GM21381 (cell line): Measurements from ENCODE around the gene GPX4.
A peak's percentile ranks its signal among the peaks of the same experiment; 100 is the strongest.
"Not testable (repeated sequence)": the region's sequence is repeated elsewhere in the genome, so short reads cannot be mapped to it uniquely, and the experiment has no call there.

Experiments used
- ATAC-seq: cut with Tn5 transposase; IDR thresholded peaks from one replicate; pipeline ENCODE4 v1.9.1; 2021; ENCODE audit warnings: mild to moderate bottlenecking, moderate library complexity; ENCODE audit not compliant: unreplicated experiment

The GPX4 gene

GRCh38 chr19:1129084-1129483, 25.3 kb downstream of the GPX4 start:
- ATAC-seq, result not testable (repeated sequence)

GRCh38 chr19:1129535-1129934, 25.7 kb downstream of the GPX4 start:
- no peak for ATAC-seq

DNA sequence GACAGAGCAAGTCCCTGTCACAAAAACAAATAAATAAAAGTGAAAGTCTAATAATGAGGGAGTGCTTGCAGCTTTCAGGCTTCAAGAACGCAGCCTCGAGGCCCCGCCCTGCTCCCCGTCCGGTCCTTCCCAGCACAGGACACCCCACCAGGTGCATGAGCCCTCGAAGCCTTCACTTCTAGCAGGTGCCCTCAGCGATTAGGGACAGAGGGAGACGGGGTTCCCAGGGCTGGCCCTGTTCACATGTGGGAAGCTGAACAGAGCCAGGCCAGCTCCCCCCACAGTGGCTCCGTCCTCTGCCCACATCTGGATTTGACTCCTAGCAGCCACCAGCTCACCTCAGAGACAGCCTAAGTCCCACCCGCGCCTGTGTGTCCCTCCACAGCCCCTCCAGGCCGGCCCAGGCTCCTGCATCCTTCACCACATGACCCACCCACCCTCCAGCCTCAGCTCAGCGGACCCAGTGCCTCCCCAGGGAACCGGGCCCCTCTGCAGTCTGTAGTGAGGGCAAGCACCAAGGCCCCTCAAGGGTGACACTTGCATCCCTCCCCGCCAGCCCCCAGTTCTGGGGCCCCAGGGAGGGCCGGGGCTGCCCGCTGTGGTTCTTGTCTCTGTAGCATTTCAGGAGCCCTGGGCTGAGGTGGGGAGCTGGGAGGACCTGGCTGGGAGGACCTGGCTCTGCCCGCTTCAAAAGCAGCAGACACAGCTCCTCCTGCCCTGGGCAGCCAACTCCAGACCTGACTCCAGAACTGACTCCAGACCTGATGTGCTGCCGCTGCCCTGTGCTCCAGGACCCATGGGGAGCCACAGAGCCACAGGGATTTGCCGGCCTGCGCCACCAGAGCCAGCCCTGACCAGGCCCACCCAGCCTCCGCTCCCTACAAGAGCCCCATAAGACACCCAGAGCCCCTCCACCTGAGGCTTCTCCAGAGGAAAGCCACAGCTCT, 27.2 kb downstream of the GPX4 start:
- ATAC-seq, result no peak

DNA sequence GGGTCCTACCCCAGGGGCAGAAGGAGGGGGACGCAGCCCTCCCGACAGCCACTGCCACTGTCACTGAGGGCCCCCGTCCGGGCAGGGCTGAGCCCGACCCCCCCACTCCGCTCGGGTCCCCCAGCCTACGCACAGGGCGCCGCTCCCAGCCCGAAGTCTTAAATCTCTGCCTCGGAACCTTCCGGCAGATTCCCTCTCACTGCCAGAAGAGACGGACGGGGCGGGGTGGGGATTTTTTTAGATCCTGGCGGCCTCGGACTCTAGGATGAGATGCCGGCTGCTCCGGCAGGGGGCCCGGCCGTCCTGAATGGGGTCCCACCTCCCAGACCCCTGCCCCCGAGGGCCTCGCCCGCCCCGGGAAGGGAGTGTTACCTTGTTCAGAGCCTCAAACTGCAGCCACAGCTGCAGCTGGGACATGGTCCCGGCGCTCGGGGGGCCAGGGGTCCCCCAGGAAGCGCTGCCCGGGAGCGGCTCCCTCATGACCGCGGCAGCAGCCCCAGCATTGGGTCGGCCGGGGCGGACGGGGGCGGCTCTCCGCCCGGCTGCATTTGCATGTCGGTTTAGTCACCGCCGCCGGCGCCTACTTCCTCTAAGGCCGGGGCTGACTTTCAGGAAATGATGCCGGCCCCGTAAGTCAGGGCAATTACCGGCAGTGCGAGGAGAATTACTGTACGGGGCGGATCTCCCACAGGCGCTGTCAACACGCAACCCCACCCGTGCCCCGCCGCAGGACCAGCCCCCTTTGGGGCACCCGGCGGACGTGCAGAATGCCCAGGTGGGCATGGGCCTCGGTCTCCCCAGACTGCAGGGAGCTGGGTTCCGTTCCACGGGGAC, 28.1 kb downstream of the GPX4 start:
- ATAC-seq, result peak; percentile 40

DNA sequence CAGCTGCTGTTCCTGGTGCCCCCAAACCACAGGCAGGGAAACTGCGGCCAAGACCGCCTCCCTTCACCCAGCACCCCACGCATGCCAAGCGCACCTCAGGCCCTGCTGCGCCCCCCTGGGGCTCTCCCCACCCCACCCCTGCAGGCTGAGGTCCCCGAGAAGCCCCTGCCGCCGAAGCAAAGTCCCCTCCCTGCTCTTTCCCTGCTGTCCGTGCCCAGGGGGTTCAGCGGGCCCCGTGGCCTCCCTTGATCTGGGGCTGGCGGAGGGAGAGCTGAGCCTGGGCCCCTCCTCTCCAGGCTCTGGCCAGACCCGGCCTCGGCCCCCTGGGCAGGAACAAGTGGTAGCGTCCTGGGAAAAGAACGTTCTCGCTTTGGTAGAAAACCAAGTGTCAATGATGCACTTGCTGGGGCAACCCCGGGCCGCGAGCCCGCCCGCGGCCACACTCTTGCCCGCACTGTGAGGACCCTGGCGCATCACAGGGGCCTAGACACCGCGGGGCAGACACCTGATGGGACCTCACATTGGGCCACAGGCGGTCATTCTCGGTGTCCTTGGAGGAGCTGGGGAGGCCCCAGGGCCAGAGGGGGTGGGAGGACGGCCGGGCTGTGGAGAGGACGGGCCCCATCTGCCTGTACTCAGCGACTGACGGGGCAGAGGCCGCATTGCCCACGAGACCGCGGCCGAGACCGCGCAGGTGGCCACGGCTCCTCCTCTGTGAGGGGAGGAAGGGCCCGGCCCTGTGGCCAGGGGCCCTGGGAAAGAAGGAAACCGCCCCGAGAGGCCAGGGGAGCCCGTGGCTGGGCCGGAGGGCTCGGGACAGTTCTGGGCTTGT, 29.0 kb downstream of the GPX4 start:
- ATAC-seq, result no peak

DNA sequence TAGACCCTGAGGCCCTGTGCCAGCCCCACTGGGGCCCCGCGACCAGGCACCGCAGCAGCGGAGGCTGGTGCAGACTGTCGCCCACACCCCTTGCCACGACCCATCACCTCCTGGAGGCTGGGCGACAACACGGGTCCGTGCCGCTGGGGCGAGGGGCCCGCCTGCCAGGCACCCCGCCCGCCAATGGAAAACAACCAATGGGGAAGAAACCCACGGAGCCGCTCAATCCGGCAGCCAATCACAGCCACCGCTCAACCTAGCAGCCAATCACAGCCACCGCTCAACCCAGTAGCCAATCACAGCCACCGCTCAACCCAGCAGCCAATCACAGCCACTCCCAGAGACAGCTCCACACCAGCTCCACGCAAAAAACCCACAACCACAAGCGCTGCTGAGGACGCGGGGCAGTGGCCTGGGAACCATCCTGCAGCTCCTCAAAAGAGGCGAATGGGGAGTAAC, 29.7 kb downstream of the GPX4 start:
- ATAC-seq, result peak; percentile 34

GRCh38 chr19:1134431-1134830, 30.6 kb downstream of the GPX4 start:
- no peak for ATAC-seq

DNA sequence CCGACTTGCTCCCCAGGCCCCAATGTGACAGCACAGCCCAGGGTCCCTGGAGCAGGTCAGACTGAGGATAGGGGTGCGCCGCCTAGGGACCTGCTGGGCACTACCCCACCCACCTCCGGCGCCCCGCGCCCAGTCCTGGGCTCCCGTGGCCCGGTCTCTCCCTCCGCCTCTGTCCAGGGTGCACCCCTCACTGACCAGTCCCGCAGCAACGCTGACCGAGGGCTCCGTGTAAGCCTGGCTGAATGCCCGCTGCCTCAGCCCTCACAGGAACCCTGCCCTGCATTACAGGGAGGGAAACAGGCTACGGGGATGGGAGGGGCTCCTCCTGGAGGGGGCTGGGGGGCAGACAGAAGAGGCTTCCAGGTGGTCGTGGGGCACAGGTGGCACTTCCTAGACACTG, 31.7 kb downstream of the GPX4 start:
- no peak for ATAC-seq

DNA sequence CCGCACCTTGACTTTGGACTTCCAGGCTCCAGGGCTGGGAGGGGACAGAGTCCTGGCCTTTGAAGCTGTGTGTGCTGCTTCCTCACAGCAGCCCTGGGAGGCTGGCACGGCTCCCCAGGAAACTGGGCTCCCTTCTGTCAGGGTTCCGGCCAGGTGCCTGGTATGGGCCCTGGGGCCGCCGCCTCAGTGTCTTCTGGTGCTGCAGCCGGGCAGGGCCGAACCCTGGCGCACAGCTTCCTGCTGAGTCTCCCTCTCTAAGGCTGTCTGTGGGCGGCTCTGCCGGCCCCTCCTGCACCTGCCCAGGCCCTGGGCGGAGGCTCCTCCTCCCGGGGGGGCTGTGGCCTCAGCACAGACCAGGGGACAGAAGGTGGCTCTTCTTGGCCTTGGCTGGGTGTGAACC, 32.4 kb downstream of the GPX4 start:
- no peak for ATAC-seq

DNA sequence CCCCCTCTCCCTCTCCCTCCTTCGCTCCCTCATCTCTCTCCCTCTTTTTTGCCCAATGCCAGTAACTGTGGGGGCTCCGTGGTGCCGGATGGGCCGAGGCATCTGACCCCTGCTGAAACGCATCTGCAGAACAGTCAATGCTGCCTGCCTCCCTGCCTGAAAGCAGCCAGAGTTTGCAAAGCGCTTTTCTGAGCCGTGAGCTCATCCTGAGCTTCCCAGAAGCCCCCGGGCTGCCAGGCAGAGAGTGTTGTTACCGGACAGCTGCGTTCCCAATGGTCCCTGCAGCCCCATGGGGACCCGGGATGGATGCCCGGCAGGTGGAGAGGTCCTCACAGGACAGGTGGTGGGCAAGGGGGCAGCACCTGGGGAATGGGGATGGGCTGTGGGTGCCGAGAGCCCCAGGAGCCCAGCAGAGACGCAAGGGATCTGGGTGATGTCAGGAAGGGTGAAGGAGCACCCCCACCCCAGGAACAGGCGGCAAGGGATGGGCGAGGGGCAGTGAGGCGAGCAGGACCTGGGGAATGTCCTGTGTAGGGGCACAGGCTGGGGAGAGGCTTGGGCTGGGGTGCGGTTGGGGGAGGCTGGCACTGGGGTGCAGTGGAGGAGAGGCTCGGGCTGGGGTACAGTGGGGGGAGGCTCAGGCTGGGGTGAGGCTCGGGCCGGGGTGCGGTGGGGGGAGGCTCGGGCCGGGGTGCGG, 33.0 kb downstream of the GPX4 start:
- no peak for ATAC-seq

DNA sequence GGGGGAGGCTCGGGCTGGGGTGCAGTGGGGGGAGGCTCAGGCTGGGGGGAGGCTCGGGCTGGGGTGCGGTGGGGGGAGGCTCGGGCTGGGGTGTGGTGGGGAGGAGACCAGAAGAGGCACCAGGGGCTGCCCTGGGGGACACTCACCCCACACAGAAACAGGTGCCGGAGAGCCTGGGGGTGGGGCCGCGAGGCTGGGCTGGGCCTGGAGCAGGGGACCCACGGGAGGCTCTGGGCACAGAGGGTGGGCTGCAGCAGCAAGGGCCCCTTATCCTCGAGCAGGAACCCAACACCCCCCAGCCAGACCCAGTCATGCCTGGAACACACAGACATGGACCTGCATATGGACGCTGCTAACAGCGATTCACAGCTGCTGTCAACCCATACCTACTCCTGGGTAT, 34.3 kb downstream of the GPX4 start:
- no peak for ATAC-seq

- ATAC-seq, result no peak
Measured at GRCh38 chr19:1139126-1139525, 35.3 kb downstream of the GPX4 start.

- ATAC-seq, result no peak
Measured at GRCh38 chr19:1140272-1141027, 36.7 kb downstream of the GPX4 start.

DNA sequence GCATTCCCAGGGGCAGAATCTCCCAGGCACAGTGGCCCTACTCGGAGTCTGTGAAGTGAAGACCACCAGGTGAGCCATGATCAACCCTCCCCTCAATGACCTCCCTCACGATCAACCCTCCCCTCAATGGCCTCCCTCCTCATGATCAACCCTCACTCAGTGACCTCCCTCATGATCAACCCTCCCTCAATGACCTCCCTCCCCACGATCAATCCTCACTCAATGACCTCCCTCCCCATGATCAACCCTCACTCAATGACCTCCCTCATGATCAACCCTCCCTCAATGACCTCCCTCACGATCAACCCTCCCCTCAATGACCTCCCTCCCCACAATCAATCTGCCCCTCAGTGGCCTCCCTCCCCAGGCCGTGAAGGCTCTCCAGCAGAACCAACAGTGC, 38.1 kb downstream of the GPX4 start:
- ATAC-seq, result no peak

DNA sequence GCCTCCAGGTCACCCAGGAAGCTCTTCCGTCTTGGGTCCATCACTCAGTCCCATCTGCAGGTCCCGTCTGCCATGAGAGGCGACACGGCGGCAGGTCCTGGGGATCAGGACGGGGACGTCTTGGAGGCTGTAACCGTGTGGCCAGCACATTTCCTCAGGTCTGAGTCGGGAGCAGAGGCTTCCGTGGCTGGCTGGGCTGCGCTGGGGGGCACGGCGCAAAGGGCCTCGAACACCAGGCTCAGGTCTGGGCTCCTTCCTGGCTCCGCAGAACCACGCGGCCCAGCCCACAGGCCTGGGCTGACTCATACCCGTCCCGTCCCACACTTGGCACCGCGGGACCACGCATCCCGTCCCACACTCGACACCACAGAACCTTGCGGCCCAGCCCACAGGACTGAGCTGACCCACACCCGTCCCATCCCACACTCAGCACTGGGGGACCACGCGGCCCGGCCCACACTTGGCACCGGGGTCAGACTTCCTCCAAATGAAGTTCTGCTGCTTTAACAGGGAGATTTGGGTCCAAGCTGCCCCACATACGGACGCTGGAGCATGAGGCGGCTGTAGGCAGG, 40.1 kb downstream of the GPX4 start:
- no peak for ATAC-seq

- no peak for ATAC-seq
Measured at GRCh38 chr19:1144741-1145140, 40.9 kb downstream of the GPX4 start.

DNA sequence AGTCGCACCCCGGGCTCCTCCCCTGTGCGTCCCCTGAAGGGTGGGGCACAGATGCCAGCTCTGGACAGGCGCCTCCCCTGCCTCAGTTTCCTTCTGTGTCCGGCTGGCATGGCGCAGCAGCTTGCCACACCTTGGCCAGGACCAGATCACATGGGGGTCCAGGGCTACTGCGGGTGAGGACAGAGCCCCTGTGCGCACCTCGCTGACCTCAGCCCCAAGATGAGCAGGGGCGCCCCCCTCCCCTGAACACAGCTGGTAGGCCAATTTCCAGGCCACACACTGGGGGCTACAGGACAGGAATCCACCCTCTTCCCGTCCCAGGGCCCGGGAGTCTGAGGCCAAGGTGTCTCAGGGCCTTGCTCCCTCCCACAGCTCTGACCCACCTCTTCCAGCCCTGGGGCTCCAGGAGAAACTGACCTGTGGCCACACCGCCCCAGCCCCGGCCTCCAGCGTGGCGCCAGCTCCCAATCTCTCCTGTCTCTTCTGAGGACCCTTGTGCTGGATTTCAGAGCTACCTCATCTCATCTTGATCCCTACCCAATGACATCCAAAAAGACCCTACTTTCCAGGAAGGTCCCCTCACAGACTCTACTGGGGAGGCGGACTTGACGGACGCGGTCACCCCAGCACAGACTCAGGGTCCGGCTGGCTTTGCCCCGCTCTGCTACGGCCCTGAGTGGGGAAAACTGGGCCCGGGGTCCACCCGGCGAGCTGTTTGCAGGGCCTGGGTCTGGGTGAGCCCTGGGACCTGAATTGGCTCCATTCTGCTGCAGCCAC, 42.0 kb downstream of the GPX4 start:
- no peak for ATAC-seq

GRCh38 chr19:1146412-1146699, 42.6 kb downstream of the GPX4 start:
- no peak for ATAC-seq
